Endothelial cell of umbilical vein (primary cell): ENCODE results near the gene DHFR. TPM values are rescaled to one million over a fixed set of nuclear protein-coding genes. Genes with fewer than 3 reads are reported as not detected.

Experiments
- BruUV-seq: library from RNA; stranded (reverse); fragments of 400-500 nt; replicated peaks from 2 replicates; lab custom pipeline; 2021; lab: Mats Ljungman, UMichigan
- CTCF ChIA-PET: fragments of 300-600, 350-600 bp; sonication (Branson Sonifier 250); formaldehyde crosslinking; loops from one replicate; lab custom pipeline; 2021; ENCODE audit warnings: antibody characterized with exemption, inconsistent platforms; lab: Charles Lee
- POLR2A ChIA-PET: fragments of 300-600, 350-600 bp; sonication (Branson Sonifier 250); formaldehyde crosslinking; loops from one replicate; lab custom pipeline; 2021; ENCODE audit warnings: antibody characterized with exemption, inconsistent platforms; lab: Charles Lee
- DNase-seq: peaks from one replicate; pipeline ENCODE4 v3.0.0-alpha.2; 2011; ENCODE audit warnings: low read depth, low spot score
- FAIRE-seq: peaks from 2 replicates; lab custom pipeline; 2011; peaks lifted over from hg19 to GRCh38; lab: Jason Lieb, UNC
- H2AFZ ChIP-seq: 2 replicates; pipeline ENCODE4 v1.6.0; 2012; ENCODE audit warnings: low read depth, low read length, control low read depth, inconsistent platforms
- H3K27ac ChIP-seq: 2 replicates; pipeline ENCODE4 v1.5.1; 2011; ENCODE audit warnings: low read depth, mild to moderate bottlenecking, control low read depth, low read length, moderate library complexity; ENCODE audit not compliant: insufficient read depth
- H3K27me3 ChIP-seq, 2 experiments: 2 replicates each; pipeline versions ENCODE4 v1.6.0 to v1.6.1; 2011; ENCODE audit warnings: low read length in 2 of 2, mixed read lengths in 1 of 2; ENCODE audit not compliant: control insufficient read depth in 2 of 2, insufficient read depth in 2 of 2
- H3K36me3 ChIP-seq, 2 experiments: 2 replicates in 1 of 2; 3 replicates in 1 of 2; pipeline ENCODE4 v1.5.1; 2011; ENCODE audit warnings: low read length in 2 of 2, mild to moderate bottlenecking in 1 of 2, moderate library complexity in 1 of 2; ENCODE audit not compliant: control insufficient read depth in 2 of 2, insufficient read depth in 2 of 2; ENCODE audit errors: extremely low read depth in 1 of 2
- H3K4me1 ChIP-seq: 3 replicates; pipeline ENCODE4 v1.5.1; 2011; ENCODE audit warnings: mild to moderate bottlenecking, low read length; ENCODE audit not compliant: control insufficient read depth, insufficient read depth; ENCODE audit errors: extremely low read depth
- H3K4me2 ChIP-seq: 2 replicates; pipeline ENCODE4 v1.6.1; 2011; ENCODE audit warnings: low read length, control low read depth, mixed read lengths; ENCODE audit not compliant: insufficient read depth
- H3K4me3 ChIP-seq, 3 experiments: fragments of 200-600 bp in 1 of 3; sonication (generic), shearing (Covaris generic) in 1 of 3; replicated peaks in 1 of 3; 2 replicates each; pipeline ENCODE4 v1.5.1; 2011 to 2016; ENCODE audit warnings: control low read depth in 3 of 3, low read length in 3 of 3, mild to moderate bottlenecking in 2 of 3, inconsistent platforms in 1 of 3, low read depth in 1 of 3, moderate library complexity in 1 of 3; ENCODE audit not compliant: insufficient read depth in 1 of 3
- H3K79me2 ChIP-seq: 2 replicates; pipeline ENCODE4 v1.6.0; 2012; ENCODE audit warnings: low read length, inconsistent platforms; ENCODE audit not compliant: control insufficient read depth, insufficient read depth
- H3K9ac ChIP-seq: replicated peaks from 2 replicates; pipeline ENCODE3; 2011; ENCODE audit warnings: low read length, control low read depth; ENCODE audit not compliant: insufficient read depth; ENCODE audit errors: extremely low read depth
- H3K9me1 ChIP-seq: replicated peaks from 3 replicates; pipeline ENCODE4 v1.6.0; 2011; ENCODE audit warnings: mild to moderate bottlenecking, low read length; ENCODE audit not compliant: control insufficient read depth, insufficient read depth; ENCODE audit errors: extremely low read depth
- H3K9me3 ChIP-seq: replicated peaks from 2 replicates; pipeline ENCODE4 v1.5.1; 2012; ENCODE audit warnings: low read length, inconsistent platforms; ENCODE audit not compliant: control insufficient read depth, insufficient read depth
- H4K20me1 ChIP-seq: replicated peaks from 2 replicates; pipeline ENCODE3; 2011; ENCODE audit warnings: mild to moderate bottlenecking, low read length; ENCODE audit not compliant: control insufficient read depth, insufficient read depth; ENCODE audit errors: extremely low read depth
- EZH2 ChIP-seq: IDR thresholded peaks from 2 replicates; pipeline ENCODE4 v1.6.1; 2012; ENCODE audit warnings: borderline replicate concordance, low read depth, mild to moderate bottlenecking, moderate library complexity, low read length, inconsistent platforms; ENCODE audit not compliant: severe bottlenecking
- FOS ChIP-seq: IDR thresholded peaks from 2 replicates; pipeline ENCODE4 v1.6.1; 2011; ENCODE audit warnings: mild to moderate bottlenecking, low read length, moderate library complexity, borderline replicate concordance; ENCODE audit not compliant: insufficient read depth
- GATA2 ChIP-seq: IDR thresholded peaks from 2 replicates; pipeline ENCODE4 v1.7.0; 2011; ENCODE audit warnings: low read depth, mild to moderate bottlenecking, moderate library complexity, mixed read lengths, low read length; ENCODE audit not compliant: insufficient read length, insufficient read depth
- JUN ChIP-seq: IDR thresholded peaks from 2 replicates; pipeline ENCODE4 v1.6.1; 2011; ENCODE audit warnings: borderline replicate concordance, low read depth; ENCODE audit not compliant: insufficient read length, insufficient read depth
- MAX ChIP-seq: IDR thresholded peaks from 2 replicates; pipeline ENCODE4 v1.6.1; 2011; ENCODE audit not compliant: insufficient read depth, insufficient read length
- MYC ChIP-seq: IDR thresholded peaks from one replicate; pipeline ENCODE4 v1.6.1; 2011; ENCODE audit warnings: mild to moderate bottlenecking, low read depth, low read length
- POLR2A ChIP-seq: IDR thresholded peaks from 2 replicates; pipeline ENCODE4 v1.6.1; 2012; ENCODE audit warnings: low read depth, mild to moderate bottlenecking, control low read depth, low read length
- POLR2AphosphoS5 ChIP-seq: IDR thresholded peaks from 2 replicates; pipeline ENCODE4 v1.6.1; 2012; ENCODE audit warnings: low read depth, mild to moderate bottlenecking, control low read depth, low read length, moderate library complexity; ENCODE audit not compliant: insufficient read depth
- dilution Hi-C: fragments of 300-500 bp; cut with MboI; formaldehyde crosslinking; loops from one replicate; pipeline ENCODE4 v1.15.0; 2019; ENCODE audit warnings: low sequenced_read_pairs; ENCODE audit not compliant: extremely low pct_ligation_motif_present
- intact Hi-C: fragments of 100-400 bp; cut with micrococcal nuclease; formaldehyde crosslinking; loops from one replicate; pipeline ENCODE4 v1.10.0; 2022
- polyA plus RNA-seq, 4 experiments: library from polyadenylated mRNA; depleted of rRNA in 3 of 4; stranded (reverse) in 3 of 4; unstranded in 1 of 4; fragments of >200 nt; gene quantifications; 2 replicates each; pipeline versions ENCODE4 v1.2.1 to v1.2.3, GENCODE V29; 2011 to 2012; ENCODE audit warnings: missing spikeins in 1 of 4
- total RNA-seq: library from RNA; stranded (reverse); gene quantifications from 2 replicates; pipeline ENCODE4 v1.2.3, GENCODE V29; 2021
- TF ChIP-seq, protein P1 (sequence below), 2 donors: IDR thresholded peaks; 1 replicate in 1 of 2; 2 replicates in 1 of 2; pipeline ENCODE4 v1.5.1; 2011; ENCODE audit warnings: low read length in 2 of 2, mild to moderate bottlenecking in 2 of 2, moderate library complexity in 2 of 2, control low read depth in 1 of 2, inconsistent platforms in 1 of 2, low read depth in 1 of 2; ENCODE audit not compliant: insufficient read depth in 1 of 2; ENCODE audit errors: extremely low read depth in 1 of 2

The DHFR gene
- total and polyA plus RNA-seq, 2 donors (not counting 3 experiments of a cell fraction or from before 2014, with no cell fraction given): 17.6 to 35.8 TPM

GRCh38 chr5:80653502-80653901 is 1.3 kb downstream of the DHFR start:
- POLR2A ChIA-PET: no interaction called here
- no TSS peak for BruUV-seq

More at GRCh38 chr5:80653502-80653901, 1.3 kb downstream of the DHFR start:
- FAIRE-seq (no peak), DNase-seq (no peak)
- Histone ChIP-seq H3K4me2 (peak overlapping the region; percentile 96), H3K36me3 (no peaks in the 10 kb centered on the region), H3K79me2 (peaks cover 22% of the 10 kb centered on the region), H2AFZ (no peak overlapping the region), H4K20me1 (no peaks in the 10 kb centered on the region), H3K27ac (no peak overlapping the region), H3K27me3 (no peaks in the 10 kb centered on the region), H3K9me3 (no peaks in the 10 kb centered on the region), H3K9me1 (no peaks in the 10 kb centered on the region), H3K4me1 (peaks cover 20% of the 10 kb centered on the region), H3K4me3 (peak overlapping the region; percentile 63 to 91 (median 76)), H3K9ac (peak overlapping the region; percentile 80)
- intact Hi-C loops: no loop called here
- TF ChIP-seq, protein P1, sequence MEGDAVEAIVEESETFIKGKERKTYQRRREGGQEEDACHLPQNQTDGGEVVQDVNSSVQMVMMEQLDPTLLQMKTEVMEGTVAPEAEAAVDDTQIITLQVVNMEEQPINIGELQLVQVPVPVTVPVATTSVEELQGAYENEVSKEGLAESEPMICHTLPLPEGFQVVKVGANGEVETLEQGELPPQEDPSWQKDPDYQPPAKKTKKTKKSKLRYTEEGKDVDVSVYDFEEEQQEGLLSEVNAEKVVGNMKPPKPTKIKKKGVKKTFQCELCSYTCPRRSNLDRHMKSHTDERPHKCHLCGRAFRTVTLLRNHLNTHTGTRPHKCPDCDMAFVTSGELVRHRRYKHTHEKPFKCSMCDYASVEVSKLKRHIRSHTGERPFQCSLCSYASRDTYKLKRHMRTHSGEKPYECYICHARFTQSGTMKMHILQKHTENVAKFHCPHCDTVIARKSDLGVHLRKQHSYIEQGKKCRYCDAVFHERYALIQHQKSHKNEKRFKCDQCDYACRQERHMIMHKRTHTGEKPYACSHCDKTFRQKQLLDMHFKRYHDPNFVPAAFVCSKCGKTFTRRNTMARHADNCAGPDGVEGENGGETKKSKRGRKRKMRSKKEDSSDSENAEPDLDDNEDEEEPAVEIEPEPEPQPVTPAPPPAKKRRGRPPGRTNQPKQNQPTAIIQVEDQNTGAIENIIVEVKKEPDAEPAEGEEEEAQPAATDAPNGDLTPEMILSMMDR (IDR thresholded peaks at IDR 0.05; ENCODE audit: extremely low read depth in 1 of 2, insufficient read depth in 1 of 2, low read depth in 1 of 2, low read length in 2 of 2): no peak
- no peak for TF ChIP-seq MAX
- no peak for TF ChIP-seq MYC
- TF ChIP-seq POLR2AphosphoS5: no peak
- no peak for TF ChIP-seq JUN
- no peak for TF ChIP-seq EZH2
- no peak for TF ChIP-seq GATA2
- no peak for TF ChIP-seq FOS
- TF ChIP-seq POLR2A: no peak
- dilution Hi-C loops: no loop called here
- CTCF ChIA-PET: no interaction called here
